ENCODE measurements around the gene ESPNL.

ESPNL gene

GRCh38 chr2:238117199-238118154 is 17.3 kb downstream of the ESPNL start:
- no peak for DNase-seq

- no peak for DNase-seq
Observed at GRCh38 chr2:238119756-238120462, 19.8 kb downstream of the ESPNL start.

GRCh38 chr2:238120463-238121298 is 20.5 kb downstream of the ESPNL start:
- DNase-seq, result no peak

GRCh38 chr2:238121511-238122286 is 21.6 kb downstream of the ESPNL start:
- DNase-seq, result no peak

- no peak for DNase-seq
Observed at GRCh38 chr2:238122287-238123217, 22.4 kb downstream of the ESPNL start.

- DNase-seq, result no peak
Observed at GRCh38 chr2:238123218-238123971, 23.3 kb downstream of the ESPNL start.

- no peak for DNase-seq
Observed at GRCh38 chr2:238123991-238124470, 23.9 kb downstream of the ESPNL start.

- DNase-seq, result no peak
Observed at GRCh38 chr2:238124488-238125126, 24.5 kb downstream of the ESPNL start.

- no peak for DNase-seq
Observed at GRCh38 chr2:238125127-238125885, 25.2 kb downstream of the ESPNL start.

- no peak for DNase-seq
Observed at GRCh38 chr2:238126338-238126737, 26.2 kb downstream of the ESPNL start.

GRCh38 chr2:238126775-238127164 is 26.6 kb downstream of the ESPNL start:
- DNase-seq, result no peak

- no peak for DNase-seq
Observed at GRCh38 chr2:238127165-238128060, 27.3 kb downstream of the ESPNL start.

- no peak for DNase-seq
Observed at GRCh38 chr2:238128061-238128440, 27.9 kb downstream of the ESPNL start.

GRCh38 chr2:238128534-238129001 is 28.4 kb downstream of the ESPNL start:
- no peak for DNase-seq

- no peak for DNase-seq
Observed at GRCh38 chr2:238129166-238130010, 29.2 kb downstream of the ESPNL start.

GRCh38 chr2:238130111-238130695 is 30.1 kb downstream of the ESPNL start:
- DNase-seq, result no peak
